ENCODE data around the gene DIS3L2.

DNA sequence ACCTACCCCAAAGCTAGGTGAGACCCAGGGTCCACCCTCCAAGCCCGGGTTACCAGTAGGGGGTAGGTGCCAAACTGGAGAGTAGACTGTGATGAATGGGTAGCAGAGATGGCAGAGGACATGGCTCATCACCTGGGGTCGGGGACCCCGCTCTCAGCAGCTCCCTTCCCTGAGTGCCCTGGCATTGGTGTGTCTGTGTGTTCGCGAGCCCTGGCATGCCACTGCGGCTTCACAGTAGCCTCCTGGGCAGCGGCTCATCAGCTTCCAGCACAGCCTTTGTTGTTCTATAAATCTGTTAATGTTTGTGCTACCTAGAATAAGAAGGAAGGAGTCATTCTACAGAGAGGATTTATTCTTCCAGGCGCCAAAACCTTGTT, 354.4 kb downstream of the DIS3L2 start:
- TF ChIP-seq POLR2A (IDR thresholded peaks at IDR 0.05; ENCODE audit: low read length) (no peak), GATA1 (IDR thresholded peaks at IDR 0.05; ENCODE audit: low read depth, low read length) (no peak)

Measured in erythroblast (primary cell).